Measurements from ENCODE around the gene COPS8.

COPS8 gene

GRCh38 chr2:237073552-237073951 is 12.1 kb upstream of the COPS8 start:
- Histone ChIP-seq H3K27me3 (ENCODE audit: control insufficient read depth in 1 of 2, insufficient read depth in 1 of 2, low read length in 2 of 2) (no peaks in the 10 kb centered on the region), H3K23ac (ENCODE audit: low read length in 2 of 2) (no peak overlapping the region), H3K4ac (ENCODE audit: low read depth in 1 of 2, low read length in 2 of 2) (no peak overlapping the region), H2BK15ac (ENCODE audit: low read depth, poor library complexity, severe bottlenecking) (no peak overlapping the region), H3K4me2 (ENCODE audit: low read length, poor library complexity, severe bottlenecking) (no peak overlapping the region), H2BK5ac (ENCODE audit: low read depth, low read length, poor library complexity, severe bottlenecking) (no peak overlapping the region), H2BK120ac (ENCODE audit: low read depth, low read length) (no peak overlapping the region), H4K8ac (ENCODE audit: low read length) (no peak overlapping the region), H3K4me1 (ENCODE audit: control insufficient read depth, insufficient read depth, low read depth, low read length) (peaks cover 9% of the 10 kb centered on the region), H4K91ac (ENCODE audit: low read length) (no peak overlapping the region), H3K27ac (ENCODE audit: low read length, poor library complexity, severe bottlenecking) (no peak overlapping the region), H2AFZ (ENCODE audit: low read depth, low read length) (no peak overlapping the region), H3K14ac (ENCODE audit: low read length in 2 of 2) (no peak overlapping the region), H3K36me3 (ENCODE audit: control insufficient read depth in 1 of 2, insufficient read depth in 2 of 2, low read depth in 1 of 2, low read length in 2 of 2) (no peaks in the 10 kb centered on the region), H3K9me3 (ENCODE audit: control insufficient read depth, low read length) (peaks cover 5% of the 10 kb centered on the region), H2AK5ac (ENCODE audit: low read length, severe bottlenecking) (no peak overlapping the region), H3K4me3 (ENCODE audit: insufficient read depth in 1 of 2, low read depth in 1 of 2, low read length in 2 of 2) (peak overlapping the region in 1 of 2 experiments; percentile 24), H2BK12ac (ENCODE audit: low read length in 2 of 2) (peak overlapping the region; percentile 7 to 28), H3K79me1 (replicated peaks; ENCODE audit: low read length, poor library complexity, severe bottlenecking) (no peaks in the 10 kb centered on the region), H3K18ac (ENCODE audit: low read depth in 1 of 2, low read length in 2 of 2) (peak overlapping the region; percentile 68 to 82), H3K9ac (ENCODE audit: low read length) (peak overlapping the region; percentile 78)
- 5% methylated on average over 4 of the region's 4 CpGs for WGBS
- peak; percentile 86 for DNase-seq

- H3K4me2 ChIP-seq (ENCODE audit: low read length, poor library complexity, severe bottlenecking): no peak overlapping the region
- H3K14ac ChIP-seq (ENCODE audit: low read length in 2 of 2): no peak overlapping the region
- no peaks in the 10 kb centered on the region for H3K27me3 ChIP-seq (ENCODE audit: control insufficient read depth in 1 of 2, insufficient read depth in 1 of 2, low read length in 2 of 2)
- H3K18ac ChIP-seq (ENCODE audit: low read depth in 1 of 2, low read length in 2 of 2): peak overlapping the region in 1 of 2 experiments; percentile 55
- H4K8ac ChIP-seq (ENCODE audit: low read length): peak overlapping the region; percentile 56
- no peaks in the 10 kb centered on the region for H3K36me3 ChIP-seq (ENCODE audit: control insufficient read depth in 1 of 2, insufficient read depth in 2 of 2, low read depth in 1 of 2, low read length in 2 of 2)
- H2AK5ac ChIP-seq (ENCODE audit: low read length, severe bottlenecking): no peak overlapping the region
- peaks cover 5% of the 10 kb centered on the region for H3K9me3 ChIP-seq (ENCODE audit: control insufficient read depth, low read length)
- no peak overlapping the region for H2AFZ ChIP-seq (ENCODE audit: low read depth, low read length)
- no peaks in the 10 kb centered on the region for H3K79me1 ChIP-seq (replicated peaks; ENCODE audit: low read length, poor library complexity, severe bottlenecking)
- no peak overlapping the region for H3K23ac ChIP-seq (ENCODE audit: low read length in 2 of 2)
- peak overlapping the region; percentile 6 for H2BK120ac ChIP-seq (ENCODE audit: low read depth, low read length)
- no peak overlapping the region for H3K9ac ChIP-seq (ENCODE audit: low read length)
- no peak overlapping the region for H3K4ac ChIP-seq (ENCODE audit: low read depth in 1 of 2, low read length in 2 of 2)
- DNase-seq: peak; percentile 83
- H3K4me1 ChIP-seq (ENCODE audit: control insufficient read depth, insufficient read depth, low read depth, low read length): peaks cover 9% of the 10 kb centered on the region
- WGBS: 27% methylated on average over 7 of the region's 7 CpGs
- H2BK12ac ChIP-seq (ENCODE audit: low read length in 2 of 2): peak overlapping the region; percentile 7 to 28
- H3K4me3 ChIP-seq (ENCODE audit: insufficient read depth in 1 of 2, low read depth in 1 of 2, low read length in 2 of 2): no peak overlapping the region
- no peak overlapping the region for H2BK5ac ChIP-seq (ENCODE audit: low read depth, low read length, poor library complexity, severe bottlenecking)
- no peak overlapping the region for H4K91ac ChIP-seq (ENCODE audit: low read length)
- no peak overlapping the region for H3K27ac ChIP-seq (ENCODE audit: low read length, poor library complexity, severe bottlenecking)
- no peak overlapping the region for H2BK15ac ChIP-seq (ENCODE audit: low read depth, poor library complexity, severe bottlenecking)
Measured at GRCh38 chr2:237074211-237074993, 11.3 kb upstream of the COPS8 start.

GRCh38 chr2:237075749-237076599 is 9.7 kb upstream of the COPS8 start:
- Histone ChIP-seq H2BK120ac (ENCODE audit: low read depth, low read length) (no peak overlapping the region), H3K27ac (ENCODE audit: low read length, poor library complexity, severe bottlenecking) (no peak overlapping the region), H3K14ac (ENCODE audit: low read length in 2 of 2) (no peak overlapping the region), H3K9ac (ENCODE audit: low read length) (no peak overlapping the region), H3K4me2 (ENCODE audit: low read length, poor library complexity, severe bottlenecking) (no peak overlapping the region), H3K79me1 (replicated peaks; ENCODE audit: low read length, poor library complexity, severe bottlenecking) (no peaks in the 10 kb centered on the region), H3K36me3 (ENCODE audit: control insufficient read depth in 1 of 2, insufficient read depth in 2 of 2, low read depth in 1 of 2, low read length in 2 of 2) (no peaks in the 10 kb centered on the region), H3K4me3 (ENCODE audit: insufficient read depth in 1 of 2, low read depth in 1 of 2, low read length in 2 of 2) (no peak overlapping the region), H3K4me1 (ENCODE audit: control insufficient read depth, insufficient read depth, low read depth, low read length) (peaks cover 9% of the 10 kb centered on the region), H3K27me3 (ENCODE audit: control insufficient read depth in 1 of 2, insufficient read depth in 1 of 2, low read length in 2 of 2) (no peaks in the 10 kb centered on the region), H2BK15ac (ENCODE audit: low read depth, poor library complexity, severe bottlenecking) (peak overlapping the region; percentile 65), H2AFZ (ENCODE audit: low read depth, low read length) (no peak overlapping the region), H2BK12ac (ENCODE audit: low read length in 2 of 2) (peak overlapping the region; percentile 18 to 45), H3K18ac (ENCODE audit: low read depth in 1 of 2, low read length in 2 of 2) (peak overlapping the region; percentile 25 to 52), H2BK5ac (ENCODE audit: low read depth, low read length, poor library complexity, severe bottlenecking) (no peak overlapping the region), H3K9me3 (ENCODE audit: control insufficient read depth, low read length) (peaks cover 1% of the 10 kb centered on the region), H4K8ac (ENCODE audit: low read length) (peak overlapping the region; percentile 76), H3K4ac (ENCODE audit: low read depth in 1 of 2, low read length in 2 of 2) (peak overlapping the region; percentile 20 to 40), H3K23ac (ENCODE audit: low read length in 2 of 2) (no peak overlapping the region), H2AK5ac (ENCODE audit: low read length, severe bottlenecking) (no peak overlapping the region), H4K91ac (ENCODE audit: low read length) (no peak overlapping the region)
- no peak for DNase-seq
- WGBS: 74% methylated on average over 9 of the region's 9 CpGs

GRCh38 chr2:237081596-237081995 is 4.1 kb upstream of the COPS8 start:
- H3K4me3 ChIP-seq (ENCODE audit: insufficient read depth in 1 of 2, low read depth in 1 of 2, low read length in 2 of 2): no peak overlapping the region
- 92% methylated on average over 6 of the region's 8 CpGs for WGBS
- H3K27ac ChIP-seq (ENCODE audit: low read length, poor library complexity, severe bottlenecking): no peak overlapping the region

More at GRCh38 chr2:237081596-237081995, 4.1 kb upstream of the COPS8 start:
- Histone ChIP-seq H3K79me1 (replicated peaks; ENCODE audit: low read length, poor library complexity, severe bottlenecking) (peaks cover 13% of the 10 kb centered on the region), H2AK5ac (ENCODE audit: low read length, severe bottlenecking) (no peak overlapping the region), H3K23ac (ENCODE audit: low read length in 2 of 2) (no peak overlapping the region), H2BK15ac (ENCODE audit: low read depth, poor library complexity, severe bottlenecking) (no peak overlapping the region), H4K91ac (ENCODE audit: low read length) (no peak overlapping the region), H3K14ac (ENCODE audit: low read length in 2 of 2) (no peak overlapping the region), H3K4me1 (ENCODE audit: control insufficient read depth, insufficient read depth, low read depth, low read length) (peaks cover 1% of the 10 kb centered on the region), H3K9ac (ENCODE audit: low read length) (no peak overlapping the region), H3K4ac (ENCODE audit: low read depth in 1 of 2, low read length in 2 of 2) (no peak overlapping the region), H2AFZ (ENCODE audit: low read depth, low read length) (no peak overlapping the region), H4K8ac (ENCODE audit: low read length) (no peak overlapping the region), H2BK120ac (ENCODE audit: low read depth, low read length) (no peak overlapping the region), H2BK5ac (ENCODE audit: low read depth, low read length, poor library complexity, severe bottlenecking) (no peak overlapping the region), H2BK12ac (ENCODE audit: low read length in 2 of 2) (no peak overlapping the region), H3K9me3 (ENCODE audit: control insufficient read depth, low read length) (no peaks in the 10 kb centered on the region), H3K36me3 (ENCODE audit: control insufficient read depth in 1 of 2, insufficient read depth in 2 of 2, low read depth in 1 of 2, low read length in 2 of 2) (peaks cover 0 to 3% of the 10 kb centered on the region in 2 experiments), H3K18ac (ENCODE audit: low read depth in 1 of 2, low read length in 2 of 2) (no peak overlapping the region), H3K4me2 (ENCODE audit: low read length, poor library complexity, severe bottlenecking) (no peak overlapping the region), H3K27me3 (ENCODE audit: control insufficient read depth in 1 of 2, insufficient read depth in 1 of 2, low read length in 2 of 2) (no peaks in the 10 kb centered on the region)
- no peak for DNase-seq

All from mesenchymal stem cell (in vitro differentiated cells and primary cell).